ENCODE measurements around the gene ESPN. TPM values are rescaled to one million over a fixed set of nuclear protein-coding genes. Genes with fewer than 3 reads are reported as not detected.
"Not testable (repeated sequence)": the region's sequence is repeated elsewhere in the genome, so short reads cannot be mapped to it uniquely, and the experiment has no call there.

Gene ESPN
- total and polyA plus RNA-seq, 2 experiments from 2014 or later, result 31.1 to 65.7 TPM

GRCh38 chr1:6392809-6393399 is 31.7 kb upstream of the ESPN start:
- under 1% methylated on average over 33 of the region's 83 CpGs for WGBS (ENCODE audit: low lambda C conversion rate, missing lambda C conversion rate)
- Histone ChIP-seq H3K9me3 (ENCODE audit: low read depth) (no peaks in the 10 kb centered on the region), H2AFZ (peak overlapping the region; percentile 52), H3K9me2 (replicated peaks; ENCODE audit: insufficient read depth) (no peaks in the 10 kb centered on the region), H3K4me1 (ENCODE audit: insufficient read depth) (peaks cover 5% of the 10 kb centered on the region), H3K27me3 (no peaks in the 10 kb centered on the region), H4K20me1 (ENCODE audit: insufficient read depth, poor library complexity, severe bottlenecking) (no peaks in the 10 kb centered on the region), H3K4me2 (peak overlapping the region; percentile 79), H3K27ac (peak overlapping the region; percentile 100), H3K4me3 (peak overlapping the region; percentile 76), H3K36me3 (replicated peaks; ENCODE audit: insufficient read depth, low read depth) (no peaks in the 10 kb centered on the region), H3K79me2 (peaks cover 25% of the 10 kb centered on the region)
- no peak for TF ChIP-seq EZH2 (IDR thresholded peaks at IDR 0.05; ENCODE audit: borderline replicate concordance)
- TF ChIP-seq EZH2phosphoT487 (IDR thresholded peaks at IDR 0.05; ENCODE audit: low read depth, severe bottlenecking, unreplicated experiment), result no peak
- no peak for TF ChIP-seq CTCF (IDR thresholded peaks at IDR 0.05; ENCODE audit: poor library complexity)
- no peak for DNase-seq (ENCODE audit: low spot score)

- Histone ChIP-seq H3K36me3 (replicated peaks; ENCODE audit: insufficient read depth, low read depth) (no peaks in the 10 kb centered on the region), H3K9me3 (ENCODE audit: low read depth) (no peaks in the 10 kb centered on the region), H3K27ac (peak within 1 kb of the TSS; percentile 100), H3K4me3 (peak within 1 kb of the TSS; percentile 76), H3K79me2 (peaks cover 25% of the 10 kb centered on the region), H4K20me1 (ENCODE audit: insufficient read depth, poor library complexity, severe bottlenecking) (no peaks in the 10 kb centered on the region), H2AFZ (peak within 1 kb of the TSS; percentile 72), H3K9me2 (replicated peaks; ENCODE audit: insufficient read depth) (no peaks in the 10 kb centered on the region), H3K4me2 (peak within 1 kb of the TSS; percentile 79), H3K4me1 (ENCODE audit: insufficient read depth) (peaks cover 5% of the 10 kb centered on the region), H3K27me3 (no peaks in the 10 kb centered on the region)
- TF ChIP-seq CTCF (IDR thresholded peaks at IDR 0.05; ENCODE audit: poor library complexity), result peak; percentile 26
- TF ChIP-seq EZH2phosphoT487 (IDR thresholded peaks at IDR 0.05; ENCODE audit: low read depth, severe bottlenecking, unreplicated experiment), result no peak
- no peak for TF ChIP-seq EZH2 (IDR thresholded peaks at IDR 0.05; ENCODE audit: borderline replicate concordance)
- under 1% methylated on average over 55 of the region's 87 CpGs for WGBS (ENCODE audit: low lambda C conversion rate, missing lambda C conversion rate)
- peak; percentile 96 for DNase-seq (ENCODE audit: low spot score)
Observed at GRCh38 chr1:6393400-6394187, 31.0 kb upstream of the ESPN start, which contains the start of gene ACOT7. TSS of gene ACOT7 (minus strand) at chr1:6393767. CDS start at chr1:6393399, 368 bp downstream.

GRCh38 chr1:6395130-6395529 is 29.4 kb upstream of the ESPN start:
- H3K9me2 ChIP-seq (replicated peaks; ENCODE audit: insufficient read depth); H3K9me3 ChIP-seq (ENCODE audit: low read depth); H3K36me3 ChIP-seq (replicated peaks; ENCODE audit: insufficient read depth, low read depth); H3K27me3 ChIP-seq; H3K27ac ChIP-seq; H3K4me1 ChIP-seq (ENCODE audit: insufficient read depth); H2AFZ ChIP-seq; DNase-seq (ENCODE audit: low spot score); H3K4me2 ChIP-seq; H3K4me3 ChIP-seq; H4K20me1 ChIP-seq (ENCODE audit: insufficient read depth, poor library complexity, severe bottlenecking): not testable (repeated sequence)
- 93% methylated on average over 8 of the region's 8 CpGs for WGBS (ENCODE audit: low lambda C conversion rate, missing lambda C conversion rate)
- H3K79me2 ChIP-seq, result peaks cover 17% of the 10 kb centered on the region

GRCh38 chr1:6395781-6396244 is 28.8 kb upstream of the ESPN start:
- not testable (repeated sequence) for H2AFZ ChIP-seq; H3K36me3 ChIP-seq (replicated peaks; ENCODE audit: insufficient read depth, low read depth); H3K27me3 ChIP-seq; H3K9me3 ChIP-seq (ENCODE audit: low read depth); H3K27ac ChIP-seq; H3K4me1 ChIP-seq (ENCODE audit: insufficient read depth); H4K20me1 ChIP-seq (ENCODE audit: insufficient read depth, poor library complexity, severe bottlenecking); H3K4me2 ChIP-seq; H3K4me3 ChIP-seq; DNase-seq (ENCODE audit: low spot score); H3K9me2 ChIP-seq (replicated peaks; ENCODE audit: insufficient read depth)
- peaks cover 15% of the 10 kb centered on the region for H3K79me2 ChIP-seq
- 98% methylated on average over 30 of the region's 34 CpGs for WGBS (ENCODE audit: low lambda C conversion rate, missing lambda C conversion rate)
